Gastroesophageal sphincter (tissue), 4 donors: ENCODE measurements around the gene TUBGCP6. TPM values are rescaled to one million over a fixed set of nuclear protein-coding genes. Genes with fewer than 3 reads are reported as not detected.

Experiments
- ATAC-seq: fragments of 150-250 bp; one replicate; pipeline ENCODE4 v1.9.1; 2016; ENCODE audit warnings: mild to moderate bottlenecking, moderate library complexity
- H3K27ac ChIP-seq, 4 donors: fragments of 200-600 bp; sonication (generic) in 3 of 4; 1 replicate in 3 of 4; 2 replicates in 1 of 4; pipeline ENCODE4 v1.5.1; 2016 to 2019
- H3K27me3 ChIP-seq: fragments of 200-600 bp; sonication (generic); one replicate; pipeline ENCODE4 v1.5.1; 2019
- H3K36me3 ChIP-seq, 2 donors: fragments of 200-600 bp; sonication (generic); one replicate each; pipeline ENCODE4 v1.5.1; 2019; ENCODE audit warnings: control low read depth in 1 of 2
- H3K4me1 ChIP-seq, 3 donors: fragments of 200-600 bp; sonication (generic); 1 replicate in 2 of 3; 2 replicates in 1 of 3; pipeline ENCODE4 v1.5.1; 2016 to 2019; ENCODE audit warnings: control low read depth in 2 of 3
- H3K4me3 ChIP-seq, 2 donors: fragments of 200-600 bp; sonication (generic); one replicate each; pipeline ENCODE4 v1.5.1; 2019; ENCODE audit warnings: mild to moderate bottlenecking in 1 of 2, moderate library complexity in 1 of 2
- H3K9me3 ChIP-seq, 3 donors: fragments of 200-600 bp; sonication (generic); one replicate each; pipeline ENCODE4 v1.5.1; 2017 to 2019; ENCODE audit warnings: control low read depth in 2 of 3
- EP300 ChIP-seq: sonication (generic); formaldehyde crosslinking; IDR thresholded peaks from one replicate; pipeline ENCODE4 v1.6.1; 2017; ENCODE audit warnings: antibody characterized with exemption, mild to moderate bottlenecking
- POLR2A ChIP-seq, 2 donors: fragments of 450-650 bp; IDR thresholded peaks; one replicate each; pipeline ENCODE4 v1.6.1; 2017; ENCODE audit warnings: antibody characterized with exemption in 2 of 2, mild to moderate bottlenecking in 2 of 2, moderate library complexity in 1 of 2
- POLR2AphosphoS5 ChIP-seq: sonication (generic); formaldehyde crosslinking; IDR thresholded peaks from one replicate; pipeline ENCODE4 v1.6.1; 2017; ENCODE audit warnings: antibody characterized with exemption
- WGBS, 2 donors: methylation state at CpG; one replicate each; pipeline ENCODE4 v1.1.5; 2018; ENCODE audit warnings: low coverage in 1 of 2; 5-methylcytosine and 5-hydroxymethylcytosine counted together
- total RNA-seq, 4 donors: library from RNA; depleted of rRNA; stranded (reverse); fragments of >200 nt; gene quantifications; one replicate each; pipeline ENCODE4 v1.1.0, GENCODE V29; 2016
- TF ChIP-seq, protein P1 (sequence below), 4 experiments: fragments of 200-600 bp in 2 of 4; fragments of 450-650 bp in 2 of 4; sonication (generic) in 1 of 4; IDR thresholded peaks; one replicate each; pipeline ENCODE4 v1.5.1; 2017 to 2019; ENCODE audit warnings: antibody characterized with exemption in 4 of 4, mild to moderate bottlenecking in 2 of 4, moderate library complexity in 2 of 4

Gene TUBGCP6
- total RNA-seq, 4 donors from 2014 or later: 26.1 to 48.3 (median 37.4) TPM

DNA sequence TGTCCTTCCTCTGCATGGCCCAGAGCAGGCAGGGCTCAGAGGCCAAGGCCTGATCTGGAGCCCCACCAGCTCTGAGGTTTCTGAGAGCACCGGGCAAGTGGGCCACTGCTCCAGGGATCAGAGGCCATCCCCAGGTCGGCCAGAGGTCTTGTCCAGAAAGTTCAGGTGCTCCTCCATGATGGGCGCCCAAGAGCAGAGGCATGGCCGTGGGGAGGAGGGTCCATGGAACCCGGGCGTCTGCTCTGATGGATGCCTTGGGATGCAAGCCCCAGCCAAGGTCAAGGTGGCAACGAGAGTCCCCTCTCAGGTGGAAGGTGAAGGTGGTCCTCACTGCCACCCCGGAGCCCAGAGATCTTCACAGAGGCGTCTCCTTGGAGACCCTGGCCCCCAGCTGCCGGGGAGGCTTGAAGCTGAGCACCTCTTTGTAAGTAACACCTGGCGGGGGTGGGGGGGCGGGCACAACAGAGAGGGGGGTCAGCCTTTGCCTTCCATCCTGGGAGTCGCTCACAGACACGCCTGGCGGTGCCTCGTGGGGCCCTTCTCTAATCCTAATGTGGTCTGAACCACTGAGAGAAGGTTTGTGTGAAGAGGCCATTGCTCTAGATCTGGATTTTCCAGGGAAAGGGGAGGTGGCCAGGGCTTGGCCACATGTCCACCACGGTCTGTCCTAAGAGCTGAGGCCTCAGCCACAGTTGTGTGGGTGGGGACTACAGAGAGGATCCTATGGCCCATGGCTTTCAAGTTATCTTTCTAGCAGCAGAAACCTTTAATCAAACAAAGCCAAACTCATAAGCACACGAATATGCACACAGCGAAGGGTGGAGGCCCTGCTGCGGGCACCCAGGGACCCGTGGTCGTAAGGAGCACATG is 8.5 kb upstream of the TUBGCP6 start:
- ATAC-seq: no peak
- Histone ChIP-seq H3K9me3 (no peaks in the 10 kb centered on the region), H3K27ac (no peak overlapping the region), H3K4me1 (peaks cover 0 to 42% (median 23%) of the 10 kb centered on the region in 3 donors), H3K27me3 (peaks cover 8% of the 10 kb centered on the region), H3K36me3 (peaks cover 0 to 12% of the 10 kb centered on the region in 2 donors), H3K4me3 (no peak overlapping the region)
- TF ChIP-seq, protein P1, sequence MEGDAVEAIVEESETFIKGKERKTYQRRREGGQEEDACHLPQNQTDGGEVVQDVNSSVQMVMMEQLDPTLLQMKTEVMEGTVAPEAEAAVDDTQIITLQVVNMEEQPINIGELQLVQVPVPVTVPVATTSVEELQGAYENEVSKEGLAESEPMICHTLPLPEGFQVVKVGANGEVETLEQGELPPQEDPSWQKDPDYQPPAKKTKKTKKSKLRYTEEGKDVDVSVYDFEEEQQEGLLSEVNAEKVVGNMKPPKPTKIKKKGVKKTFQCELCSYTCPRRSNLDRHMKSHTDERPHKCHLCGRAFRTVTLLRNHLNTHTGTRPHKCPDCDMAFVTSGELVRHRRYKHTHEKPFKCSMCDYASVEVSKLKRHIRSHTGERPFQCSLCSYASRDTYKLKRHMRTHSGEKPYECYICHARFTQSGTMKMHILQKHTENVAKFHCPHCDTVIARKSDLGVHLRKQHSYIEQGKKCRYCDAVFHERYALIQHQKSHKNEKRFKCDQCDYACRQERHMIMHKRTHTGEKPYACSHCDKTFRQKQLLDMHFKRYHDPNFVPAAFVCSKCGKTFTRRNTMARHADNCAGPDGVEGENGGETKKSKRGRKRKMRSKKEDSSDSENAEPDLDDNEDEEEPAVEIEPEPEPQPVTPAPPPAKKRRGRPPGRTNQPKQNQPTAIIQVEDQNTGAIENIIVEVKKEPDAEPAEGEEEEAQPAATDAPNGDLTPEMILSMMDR (IDR thresholded peaks at IDR 0.05): no peak
- TF ChIP-seq POLR2AphosphoS5 (no peak), POLR2A (IDR thresholded peaks at IDR 0.05) (no peak), EP300 (no peak)
- 64 to 73% methylated on average over 3 of the region's 22 CpGs for WGBS, 2 donors

- H3K27ac ChIP-seq: peak overlapping the region in 3 of 4 donors; percentile 82 to 83 (median 82)
- WGBS, 2 donors: no CpG with 5 or more reads among the region's 25 CpGs
- TF ChIP-seq EP300: no peak
- TF ChIP-seq, protein P1 (IDR thresholded peaks at IDR 0.05): peak in 3 of 4 experiments; percentile 58 to 78 (median 67)
- TF ChIP-seq POLR2A (IDR thresholded peaks at IDR 0.05): no peak
- TF ChIP-seq POLR2AphosphoS5: no peak
- H3K4me3 ChIP-seq: peak overlapping the region in 1 of 2 donors; percentile 74
- peak; percentile 66 for ATAC-seq
- H3K36me3 ChIP-seq: peaks cover 0 to 16% of the 10 kb centered on the region in 2 donors
- no peaks in the 10 kb centered on the region for H3K9me3 ChIP-seq
- H3K27me3 ChIP-seq: no peaks in the 10 kb centered on the region
- peaks cover 0 to 51% (median 23%) of the 10 kb centered on the region in 3 donors for H3K4me1 ChIP-seq
These were observed 7.5 kb upstream of the TUBGCP6 start for GRCh38 chr22:50252082-50253045.

GRCh38 chr22:50251477-50252081 is 6.8 kb upstream of the TUBGCP6 start:
- TF ChIP-seq EP300 (no peak), POLR2A (IDR thresholded peaks at IDR 0.05) (no peak)
- TF ChIP-seq, protein P1 (IDR thresholded peaks at IDR 0.05): no peak
- Histone ChIP-seq H3K9me3 (no peaks in the 10 kb centered on the region), H3K27ac (peak overlapping the region in 3 of 4 donors; percentile 82 to 83 (median 82)), H3K36me3 (peaks cover 0 to 24% of the 10 kb centered on the region in 2 donors), H3K4me3 (peak overlapping the region; percentile 25 to 74), H3K4me1 (peaks cover 0 to 56% (median 23%) of the 10 kb centered on the region in 3 donors), H3K27me3 (no peaks in the 10 kb centered on the region)
- WGBS, 2 donors: 33% methylated on average over 3 of the region's 36 CpGs; no CpG with 5 or more reads in 1 of the 2 donors
- no peak for ATAC-seq

GRCh38 chr22:50250555-50251476 is 6.0 kb upstream of the TUBGCP6 start, which contains the start of gene HDAC10:
Gene HDAC10, minus strand, starts transcription at chr22:50251265. Its CDS starts 233 bp downstream, at chr22:50251032.
- 6% methylated on average over 3 of the region's 81 CpGs; no CpG with 5 or more reads in 1 of the 2 donors for WGBS, 2 donors
- Histone ChIP-seq H3K27me3 (no peaks in the 10 kb centered on the region), H3K9me3 (no peaks in the 10 kb centered on the region), H3K4me1 (peaks cover 0 to 64% (median 27%) of the 10 kb centered on the region in 3 donors), H3K36me3 (peaks cover 0 to 32% of the 10 kb centered on the region in 2 donors), H3K27ac (peak within 1 kb of the TSS in 3 of 4 donors; percentile 82 to 83 (median 82)), H3K4me3 (peak within 1 kb of the TSS; percentile 25 to 74)
- TF ChIP-seq, protein P1 (IDR thresholded peaks at IDR 0.05): no peak
- TF ChIP-seq POLR2A (IDR thresholded peaks at IDR 0.05): peak in 1 of 2 donors; percentile 43
- peak; percentile 75 for ATAC-seq
